Measurements from ENCODE around the gene KCTD18. TPM values are rescaled to one million over a fixed set of nuclear protein-coding genes. Genes with fewer than 3 reads are reported as not detected.

The KCTD18 gene
- total RNA-seq, 6 donors from 2014 or later = 13.6 to 34.6 (median 16.6) TPM

DNA sequence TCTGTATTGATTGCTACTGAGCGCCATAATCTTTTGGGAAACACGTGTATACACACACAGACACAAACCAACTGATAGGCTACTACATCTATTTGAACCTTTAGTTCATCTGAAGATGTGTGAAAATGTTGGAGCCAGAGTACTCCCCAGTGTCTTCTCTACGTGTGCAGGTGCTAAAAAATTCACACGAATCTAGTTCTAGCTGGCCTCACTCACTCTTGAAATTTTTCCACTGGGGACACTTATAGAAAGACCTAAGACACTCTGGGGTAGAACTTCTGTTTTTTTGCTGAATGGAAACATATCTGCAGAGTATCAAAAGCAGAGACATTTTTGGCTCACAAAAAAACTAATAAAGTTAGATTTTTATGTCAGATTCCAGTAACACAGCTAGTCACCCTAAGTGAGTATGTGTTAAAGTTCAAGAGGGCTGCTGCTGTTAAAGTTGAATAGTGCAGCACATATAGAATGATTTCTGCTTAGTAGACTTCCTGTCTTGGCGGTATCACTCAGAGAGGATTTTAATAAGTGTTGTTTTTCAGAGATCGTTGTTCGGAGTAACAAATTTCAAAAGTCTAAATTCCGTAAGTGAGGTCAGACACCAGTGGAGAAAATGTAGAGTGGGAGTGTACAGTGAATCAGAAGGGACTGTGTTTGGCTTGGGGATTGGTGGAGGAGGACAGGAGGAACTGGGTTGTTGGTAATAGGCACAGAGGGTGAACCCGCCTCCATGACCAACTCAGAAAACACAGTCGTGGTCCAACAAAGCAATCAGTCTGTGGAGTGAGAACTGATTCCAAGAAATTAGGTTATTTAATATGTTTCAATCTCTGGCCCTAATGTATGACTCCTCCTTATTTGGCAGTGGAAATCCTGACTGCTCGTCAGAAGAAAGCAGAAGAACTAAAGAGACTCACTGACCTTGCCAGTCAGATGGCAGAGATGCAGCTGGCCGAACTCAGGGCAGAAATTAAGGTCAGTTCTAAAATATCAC lies 43.1 kb downstream of the KCTD18 start:
- H3K27me3 ChIP-seq = no peaks in the 10 kb centered on the region
- no peak for TF ChIP-seq POLR2A (IDR thresholded peaks at IDR 0.05)
- no peak for TF ChIP-seq POLR2AphosphoS5 (IDR thresholded peaks at IDR 0.05)
- TF ChIP-seq, protein P1, sequence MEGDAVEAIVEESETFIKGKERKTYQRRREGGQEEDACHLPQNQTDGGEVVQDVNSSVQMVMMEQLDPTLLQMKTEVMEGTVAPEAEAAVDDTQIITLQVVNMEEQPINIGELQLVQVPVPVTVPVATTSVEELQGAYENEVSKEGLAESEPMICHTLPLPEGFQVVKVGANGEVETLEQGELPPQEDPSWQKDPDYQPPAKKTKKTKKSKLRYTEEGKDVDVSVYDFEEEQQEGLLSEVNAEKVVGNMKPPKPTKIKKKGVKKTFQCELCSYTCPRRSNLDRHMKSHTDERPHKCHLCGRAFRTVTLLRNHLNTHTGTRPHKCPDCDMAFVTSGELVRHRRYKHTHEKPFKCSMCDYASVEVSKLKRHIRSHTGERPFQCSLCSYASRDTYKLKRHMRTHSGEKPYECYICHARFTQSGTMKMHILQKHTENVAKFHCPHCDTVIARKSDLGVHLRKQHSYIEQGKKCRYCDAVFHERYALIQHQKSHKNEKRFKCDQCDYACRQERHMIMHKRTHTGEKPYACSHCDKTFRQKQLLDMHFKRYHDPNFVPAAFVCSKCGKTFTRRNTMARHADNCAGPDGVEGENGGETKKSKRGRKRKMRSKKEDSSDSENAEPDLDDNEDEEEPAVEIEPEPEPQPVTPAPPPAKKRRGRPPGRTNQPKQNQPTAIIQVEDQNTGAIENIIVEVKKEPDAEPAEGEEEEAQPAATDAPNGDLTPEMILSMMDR (IDR thresholded peaks at IDR 0.05) = no peak
- no peak for TF ChIP-seq EP300 (IDR thresholded peaks at IDR 0.05)
- no peaks in the 10 kb centered on the region for H3K9me3 ChIP-seq
- peak overlapping the region; percentile 5 to 49 (median 33) for H3K27ac ChIP-seq
- 75 to 77% methylated on average over 12 of the region's 12 CpGs for WGBS, 2 donors
- no peaks in the 10 kb centered on the region for H3K4me1 ChIP-seq
- DNase-seq (no peak), ATAC-seq (ENCODE audit: low FRiP score in 2 of 2) (peak; percentile 75 to 95)
- peaks cover 0 to 56% (median 20%) of the 10 kb centered on the region in 4 donors for H3K36me3 ChIP-seq
- H3K4me3 ChIP-seq = no peak overlapping the region

- peaks cover 0 to 44% (median 6%) of the 10 kb centered on the region in 4 donors for H3K36me3 ChIP-seq
- TF ChIP-seq POLR2A (IDR thresholded peaks at IDR 0.05) (no peak), POLR2AphosphoS5 (IDR thresholded peaks at IDR 0.05) (no peak), EP300 (IDR thresholded peaks at IDR 0.05) (no peak)
- TF ChIP-seq, protein P1 (IDR thresholded peaks at IDR 0.05) = no peak
- H3K4me3 ChIP-seq = no peak overlapping the region
- H3K4me1 ChIP-seq = no peaks in the 10 kb centered on the region
- no peak overlapping the region for H3K27ac ChIP-seq
- ATAC-seq (ENCODE audit: low FRiP score in 2 of 2) = no peak
- WGBS, 2 donors = 76 to 81% methylated on average over 2 of the region's 2 CpGs
- H3K27me3 ChIP-seq = no peaks in the 10 kb centered on the region
- H3K9me3 ChIP-seq = no peaks in the 10 kb centered on the region
- no peak for DNase-seq
Observed at GRCh38 chr2:200463452-200463851, 46.4 kb downstream of the KCTD18 start.

DNA sequence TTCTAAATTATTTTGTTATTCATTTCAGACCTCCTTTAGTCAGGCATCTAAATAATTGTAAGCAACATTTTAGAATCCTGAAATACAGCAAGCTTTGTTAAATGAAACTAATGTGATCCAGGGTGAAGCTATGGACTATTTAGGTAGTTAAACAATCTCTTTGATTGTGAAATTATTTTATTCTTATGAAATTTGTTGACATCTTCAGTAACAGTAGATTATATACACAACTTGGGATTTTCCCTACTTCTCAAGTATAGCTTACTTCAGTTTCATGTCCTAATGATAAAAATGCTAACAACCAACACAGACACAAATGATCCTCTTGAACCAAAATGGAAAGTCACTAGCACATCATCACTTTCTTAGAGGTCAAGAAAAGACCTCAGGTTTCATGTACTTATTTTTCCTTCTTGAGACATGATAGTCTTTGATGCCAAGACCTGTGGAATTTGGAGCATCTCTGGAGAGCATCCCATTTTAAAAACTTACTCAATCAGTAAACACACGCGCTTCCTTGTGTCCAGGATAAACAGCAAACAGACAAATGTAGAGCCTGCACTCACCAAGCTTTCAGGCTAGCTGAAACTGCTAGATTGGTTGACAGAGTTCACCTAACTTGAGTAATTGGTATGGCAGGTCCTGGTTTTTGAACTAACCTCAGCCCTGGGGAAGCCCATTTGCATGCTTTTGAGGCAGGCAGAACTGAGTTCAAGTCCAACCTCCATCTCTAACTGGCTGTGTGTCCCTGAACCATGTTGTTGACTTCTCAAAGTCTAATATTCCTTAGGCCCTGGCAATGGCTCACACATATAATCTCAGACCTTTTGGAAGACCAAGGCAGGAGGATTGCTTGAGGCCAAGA lies 47.8 kb downstream of the KCTD18 start:
- ATAC-seq (ENCODE audit: low FRiP score in 2 of 2) (no peak), DNase-seq (no peak)
- H3K36me3 ChIP-seq = peaks cover 0 to 33% (median 3%) of the 10 kb centered on the region in 4 donors
- H3K4me1 ChIP-seq = peaks cover 0 to 2% (median 0%) of the 10 kb centered on the region in 4 donors
- H3K27ac ChIP-seq = no peak overlapping the region
- no peaks in the 10 kb centered on the region for H3K9me3 ChIP-seq
- no peaks in the 10 kb centered on the region for H3K27me3 ChIP-seq
- no peak overlapping the region for H3K4me3 ChIP-seq
- TF ChIP-seq POLR2A (IDR thresholded peaks at IDR 0.05) (no peak), POLR2AphosphoS5 (IDR thresholded peaks at IDR 0.05) (no peak), EP300 (IDR thresholded peaks at IDR 0.05) (no peak)
- TF ChIP-seq, protein P1 (IDR thresholded peaks at IDR 0.05) = no peak
- WGBS, 2 donors = 97 to 98% methylated on average over 2 of the region's 2 CpGs

- TF ChIP-seq POLR2AphosphoS5 (IDR thresholded peaks at IDR 0.05) = no peak
- ATAC-seq (ENCODE audit: low FRiP score in 2 of 2) = no peak
Observed at GRCh38 chr2:200459101-200459500, 50.8 kb downstream of the KCTD18 start.

DNA sequence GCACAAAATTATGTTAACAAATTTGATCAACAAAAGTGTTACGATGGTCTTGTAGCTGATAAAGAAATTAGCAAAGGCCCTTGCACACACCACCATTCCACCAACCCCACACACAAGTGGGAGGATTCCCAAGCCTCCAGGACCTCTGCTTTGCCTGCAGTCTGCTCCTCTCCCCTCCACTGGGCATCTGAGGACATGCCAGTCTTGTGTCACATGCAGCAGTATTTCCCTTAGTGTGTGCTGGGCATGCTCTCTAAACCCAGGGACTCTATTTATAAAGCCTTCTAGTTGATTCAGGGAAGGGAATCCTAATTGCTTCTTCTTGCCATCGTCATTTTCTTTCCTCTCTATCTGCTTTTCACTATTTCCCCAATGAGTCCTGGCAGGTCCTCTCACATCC lies 53.3 kb downstream of the KCTD18 start:
- no peaks in the 10 kb centered on the region for H3K9me3 ChIP-seq
- no peak for DNase-seq
- H3K27me3 ChIP-seq = no peaks in the 10 kb centered on the region
- H3K4me3 ChIP-seq = no peak overlapping the region
- peaks cover 0 to 19% (median 0%) of the 10 kb centered on the region in 4 donors for H3K36me3 ChIP-seq
- H3K27ac ChIP-seq = peak overlapping the region in 2 of 4 donors; percentile 29 to 43
- peaks cover 8 to 18% (median 13%) of the 10 kb centered on the region in 4 donors for H3K4me1 ChIP-seq
- ATAC-seq (ENCODE audit: low FRiP score in 2 of 2) = peak in 1 of 2 donors; percentile 21
- WGBS, 2 donors = 75 to 86% methylated on average over 2 of the region's 2 CpGs
- TF ChIP-seq EP300 (IDR thresholded peaks at IDR 0.05) (no peak), POLR2AphosphoS5 (IDR thresholded peaks at IDR 0.05) (no peak), POLR2A (IDR thresholded peaks at IDR 0.05) (no peak)
- TF ChIP-seq, protein P1 (IDR thresholded peaks at IDR 0.05) = no peak

More at GRCh38 chr2:200459101-200459500, 50.8 kb downstream of the KCTD18 start:
- no peak overlapping the region for H3K27ac ChIP-seq
- no peaks in the 10 kb centered on the region for H3K9me3 ChIP-seq
- H3K36me3 ChIP-seq = peaks cover 0 to 24% (median 3%) of the 10 kb centered on the region in 4 donors
- WGBS, 2 donors = 78 to 96% methylated on average over 3 of the region's 3 CpGs
- DNase-seq = no peak
- H3K4me1 ChIP-seq = peaks cover 8 to 18% (median 13%) of the 10 kb centered on the region in 4 donors
- H3K27me3 ChIP-seq = no peaks in the 10 kb centered on the region
- no peak overlapping the region for H3K4me3 ChIP-seq

Measured in upper lobe of left lung (tissue), 6 donors.